ENCODE measurements around the gene AGAP6.
A peak's percentile ranks its signal among the peaks of the same experiment; 100 is the strongest.
"Not testable (repeated sequence)": the region's sequence is repeated elsewhere in the genome, so short reads cannot be mapped to it uniquely, and the experiment has no call there.

The AGAP6 gene

GRCh38 chr10:49988376-49988775, at the start of gene AGAP6:
TSS of gene AGAP6 (plus strand) at chr10:49988406. CDS start at chr10:49988716, 310 bp downstream.
- DNase-seq (ENCODE audit: low read depth): not testable (repeated sequence)

DNA sequence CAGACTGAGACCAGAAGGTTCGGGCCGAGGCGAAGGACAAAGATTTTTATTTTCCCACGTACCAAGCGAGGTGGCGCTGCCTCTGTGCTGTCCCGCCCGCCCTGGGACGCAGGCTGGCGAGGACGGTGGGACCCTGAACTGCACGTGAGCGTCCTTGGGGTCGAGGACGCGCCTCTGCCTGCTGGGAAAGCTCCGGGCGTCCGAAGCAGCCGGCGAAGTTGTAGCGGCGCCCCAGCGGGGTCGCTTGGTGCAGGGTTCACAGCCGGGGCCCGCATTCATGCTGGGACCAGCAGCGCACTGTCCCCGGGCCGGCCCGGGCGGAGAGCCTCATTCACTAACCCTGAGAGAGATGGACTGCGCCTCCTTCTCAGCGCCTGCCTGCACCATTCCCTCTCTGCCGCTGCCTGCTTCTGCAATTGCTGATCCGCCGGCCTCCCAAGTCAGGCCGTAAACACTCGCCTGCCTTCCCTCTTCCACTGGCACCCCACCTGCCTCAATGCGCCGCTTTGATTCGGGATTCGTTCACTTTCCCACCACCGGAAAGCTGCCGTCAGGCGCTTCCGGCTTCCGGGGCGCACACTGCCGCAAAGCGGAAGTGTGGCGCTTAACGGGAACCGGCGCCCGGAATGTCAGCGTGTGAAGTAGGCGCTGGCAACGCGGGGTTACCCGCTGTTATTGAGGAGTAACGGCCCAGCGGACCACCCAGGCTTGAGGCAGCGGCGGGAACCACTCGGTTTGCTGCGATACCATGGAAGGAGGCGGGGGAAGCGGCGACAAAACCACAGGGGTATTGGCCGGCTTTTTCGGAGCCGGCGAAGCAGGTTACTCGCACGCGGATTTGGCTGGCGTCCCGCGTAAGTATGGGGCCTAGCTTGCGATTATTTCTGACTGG, 46.5 kb upstream of the AGAP6 start, which contains the start of the genes PARG and TIMM23B:
Gene PARG, minus strand, starts transcription at position 581 of the 892 bp plus-strand sequence. Its CDS starts 302 bp downstream, at position 279.
Gene TIMM23B, plus strand, starts transcription at position 607 of the 892 bp plus-strand sequence. Its CDS starts 142 bp downstream, at position 749.
- DNase-seq (ENCODE audit: low read depth): peak; percentile 68

GRCh38 chr10:49942339-49942705, 45.9 kb upstream of the AGAP6 start:
- not testable (repeated sequence) for DNase-seq (ENCODE audit: low read depth)

- DNase-seq (ENCODE audit: low read depth): not testable (repeated sequence)
Observed at GRCh38 chr10:49943607-49944006, 44.6 kb upstream of the AGAP6 start.

GRCh38 chr10:49948142-49948541, 40.1 kb upstream of the AGAP6 start:
- not testable (repeated sequence) for DNase-seq (ENCODE audit: low read depth)

DNA sequence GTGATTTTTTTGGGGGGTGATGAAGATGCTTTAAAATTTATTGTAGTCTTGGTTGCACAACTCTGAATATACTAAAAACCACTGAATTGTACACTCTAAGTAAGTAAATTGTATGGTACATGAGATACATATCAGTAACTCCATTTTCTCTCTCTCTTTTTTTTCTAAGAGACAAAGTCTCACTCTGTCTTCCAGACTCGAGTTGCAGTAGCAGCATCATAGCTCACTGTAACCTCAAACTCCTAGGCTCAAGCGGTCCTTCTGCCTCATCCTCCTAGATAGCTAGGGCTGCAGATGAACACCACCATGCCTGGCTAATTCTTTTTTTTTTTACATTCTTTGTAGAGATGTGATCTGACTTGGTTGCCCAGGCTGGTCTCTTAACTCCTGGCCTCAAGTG, 39.5 kb upstream of the AGAP6 start:
- DNase-seq (ENCODE audit: low read depth): not testable (repeated sequence)

- DNase-seq (ENCODE audit: low read depth): not testable (repeated sequence)
Observed at GRCh38 chr10:49952006-49952405, 36.2 kb upstream of the AGAP6 start.

DNA sequence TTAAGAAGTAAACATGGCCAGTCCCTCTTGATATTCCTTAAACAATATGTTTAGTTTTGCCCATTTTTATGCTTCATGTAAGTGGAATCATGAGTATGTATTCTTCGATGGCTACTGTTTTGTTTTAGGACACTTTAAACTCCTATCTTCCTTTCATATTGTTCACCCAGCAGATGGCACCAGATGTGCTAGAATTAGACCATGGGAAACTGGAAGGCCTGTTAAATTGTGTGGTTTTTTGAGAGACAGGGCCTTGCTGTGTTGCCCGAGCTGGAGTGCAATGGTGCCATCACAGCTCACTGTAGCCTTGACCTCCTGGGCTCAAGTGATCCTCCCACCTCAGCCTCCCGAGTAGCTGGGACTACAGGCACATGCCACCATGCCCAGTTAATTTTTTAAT, 35.1 kb upstream of the AGAP6 start:
- DNase-seq (ENCODE audit: low read depth): not testable (repeated sequence)

GRCh38 chr10:49970331-49970857, 17.8 kb upstream of the AGAP6 start:
- DNase-seq (ENCODE audit: low read depth): not testable (repeated sequence)

DNA sequence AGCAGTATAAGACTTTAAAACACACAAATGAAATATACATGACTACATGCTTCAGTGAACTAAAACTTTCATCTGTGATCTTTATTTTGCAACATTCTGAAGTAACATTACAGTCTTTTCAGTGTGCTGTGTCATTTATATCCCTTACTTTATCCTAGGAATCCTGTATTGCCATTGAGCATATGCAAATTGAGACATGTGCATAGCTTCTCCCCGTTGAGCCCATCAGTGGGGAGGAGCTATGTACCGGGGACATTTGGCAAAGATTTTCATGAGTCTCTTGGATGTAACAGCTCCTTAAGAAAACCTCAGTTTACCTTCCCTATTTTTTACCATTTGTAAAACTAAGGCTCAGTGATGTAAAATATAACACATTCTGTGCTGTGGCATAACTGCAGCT, 16.7 kb upstream of the AGAP6 start:
- not testable (repeated sequence) for DNase-seq (ENCODE audit: low read depth)

GRCh38 chr10:49972094-49972493, 16.1 kb upstream of the AGAP6 start:
- DNase-seq (ENCODE audit: low read depth): not testable (repeated sequence)

DNA sequence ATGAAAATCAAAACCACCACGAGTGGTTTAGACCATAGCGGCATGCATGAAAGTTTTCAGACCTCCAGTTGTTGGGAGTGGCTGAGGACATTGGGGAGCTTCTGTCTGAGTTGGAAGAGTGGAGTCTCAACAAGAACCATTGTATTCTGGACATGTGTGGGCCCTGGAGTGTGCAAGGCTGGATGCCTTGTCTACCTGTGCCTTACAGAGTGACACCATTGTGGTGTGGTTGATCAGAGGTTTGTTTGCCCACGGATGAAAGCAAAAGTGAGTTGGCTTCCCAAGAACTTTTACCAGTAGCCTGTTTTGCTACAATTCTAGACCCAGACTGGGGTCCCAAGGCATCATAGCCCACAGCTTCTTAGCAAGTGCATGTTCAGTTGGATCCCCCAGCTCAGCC, 10.4 kb upstream of the AGAP6 start:
- DNase-seq (ENCODE audit: low read depth): not testable (repeated sequence)

GRCh38 chr10:49987207-49987606, 999 bp upstream of the AGAP6 start:
- not testable (repeated sequence) for DNase-seq (ENCODE audit: low read depth)

DNA sequence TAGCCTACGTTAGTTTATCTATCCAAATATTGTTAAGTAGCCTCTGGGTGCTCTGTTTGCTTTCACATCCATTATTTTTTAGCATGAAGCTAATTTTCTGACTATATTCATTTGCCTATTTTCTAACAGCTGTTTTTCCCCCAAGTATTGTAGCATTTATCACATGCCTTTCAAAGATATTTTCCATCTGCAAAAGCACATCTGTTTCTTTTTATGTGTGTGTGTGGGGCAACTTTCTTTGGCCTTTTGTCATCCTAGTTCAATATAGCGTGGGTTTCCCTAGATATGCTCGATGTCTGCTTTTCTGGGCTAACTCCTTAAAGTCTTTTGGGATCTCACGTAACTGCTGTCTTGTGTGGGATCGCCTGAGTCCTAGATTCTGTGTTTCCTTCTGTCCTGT, 7.1 kb downstream of the AGAP6 start:
- not testable (repeated sequence) for DNase-seq (ENCODE audit: low read depth)

DNA sequence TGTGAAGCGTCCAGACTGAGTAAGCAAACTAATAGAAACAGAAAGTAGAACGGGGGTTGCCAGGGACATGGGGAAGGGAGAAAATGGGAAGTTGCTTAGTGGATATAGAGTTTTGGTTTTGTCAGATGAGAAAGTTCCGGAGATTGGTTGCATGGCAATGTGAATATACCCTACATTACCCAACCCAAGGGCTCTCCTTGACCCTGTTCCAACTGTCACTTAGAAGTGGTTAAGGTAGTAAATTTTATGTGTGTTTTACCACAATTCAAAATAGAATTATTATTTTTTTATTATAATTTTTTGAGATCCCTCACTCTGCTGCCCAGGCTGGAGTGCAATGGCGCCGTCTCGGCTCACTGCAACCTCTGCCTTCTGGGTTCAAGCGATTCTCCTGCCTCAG, 25.8 kb downstream of the AGAP6 start:
- DNase-seq (ENCODE audit: low read depth): not testable (repeated sequence)

DNA sequence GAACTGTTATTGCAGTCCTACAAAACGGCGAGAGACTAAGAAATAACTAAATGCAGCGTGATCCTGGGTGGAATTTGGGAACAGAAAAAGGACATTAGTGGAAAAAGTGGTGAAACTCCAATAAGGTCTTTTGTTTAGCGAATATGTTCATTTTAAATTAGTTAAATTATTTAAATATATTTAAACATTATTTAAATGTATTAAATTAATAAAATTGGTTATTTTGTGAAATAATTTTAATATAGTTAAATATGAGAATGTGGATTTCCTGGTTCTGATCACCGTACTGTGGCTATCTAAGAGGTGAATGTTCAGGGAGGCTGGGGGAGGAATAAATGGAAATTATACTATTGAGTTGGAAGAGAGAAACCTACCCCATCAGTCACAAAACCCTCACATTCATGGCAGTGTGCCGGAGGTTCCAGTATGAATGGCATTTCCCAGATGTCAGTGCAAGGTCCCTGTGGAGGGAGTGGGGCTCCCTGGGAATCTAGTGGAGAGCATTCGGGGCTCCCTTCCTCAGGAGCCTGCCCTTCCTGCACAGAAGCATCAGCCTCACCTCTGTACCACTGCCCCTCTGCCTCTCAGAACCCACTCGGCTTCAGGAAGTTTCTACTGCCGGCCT, 27.5 kb downstream of the AGAP6 start:
- not testable (repeated sequence) for DNase-seq (ENCODE audit: low read depth)

DNA sequence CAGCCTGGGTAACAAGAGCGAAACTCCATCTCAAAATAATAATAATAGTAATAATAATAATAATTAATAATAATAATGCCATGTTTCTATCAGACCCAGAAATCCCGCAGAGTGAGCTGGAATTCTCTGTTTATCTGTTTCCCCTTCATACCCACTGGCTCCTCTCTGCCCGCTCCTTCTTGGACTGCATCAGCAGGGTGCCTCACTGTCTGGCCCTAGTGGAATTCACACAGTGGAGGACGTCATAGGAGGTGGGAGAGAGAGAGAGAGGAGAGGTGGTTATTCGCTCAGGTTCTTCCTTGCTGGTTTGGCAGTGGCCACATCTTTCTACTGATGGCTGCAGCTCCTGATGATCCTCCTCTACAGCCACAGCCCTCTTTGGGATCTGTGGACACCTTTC, 28.7 kb downstream of the AGAP6 start:
- DNase-seq (ENCODE audit: low read depth): not testable (repeated sequence)

DNA sequence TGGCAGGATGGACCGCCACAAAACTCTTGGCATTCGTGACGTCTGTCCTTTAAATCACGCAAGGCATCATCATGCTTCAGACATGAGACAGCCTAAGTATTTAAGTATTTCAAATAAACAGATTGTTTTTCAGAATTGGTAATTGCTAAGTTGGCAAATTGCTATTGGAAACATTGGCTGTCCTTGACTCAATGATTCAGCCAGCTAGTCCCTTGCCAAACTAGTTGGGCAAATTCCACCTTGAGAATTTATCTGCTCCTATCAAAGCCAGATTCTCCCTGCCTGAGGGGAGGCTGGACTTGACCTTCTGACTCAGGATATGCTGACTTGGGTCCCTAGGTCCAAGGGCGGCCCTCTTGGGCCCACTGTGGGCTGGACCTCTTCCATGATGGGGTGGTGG, 29.4 kb downstream of the AGAP6 start:
- not testable (repeated sequence) for DNase-seq (ENCODE audit: low read depth)

GRCh38 chr10:50019279-50019678, 31.1 kb downstream of the AGAP6 start:
- DNase-seq (ENCODE audit: low read depth): not testable (repeated sequence)

- DNase-seq (ENCODE audit: low read depth): not testable (repeated sequence)
Observed at GRCh38 chr10:50020451-50021024, 32.3 kb downstream of the AGAP6 start.

GRCh38 chr10:50021646-50022045, 33.4 kb downstream of the AGAP6 start:
- DNase-seq (ENCODE audit: low read depth): no peak

GRCh38 chr10:50024716-50025383, 36.6 kb downstream of the AGAP6 start:
- DNase-seq (ENCODE audit: low read depth): not testable (repeated sequence)
